Activated CD8-positive, alpha-beta memory T cell treated with anti-CD3 and anti-CD28 coated beads, Interleukin-2, amount 50 U/mL, for 24 hours (primary cell): Measurements from ENCODE around the gene SLTM.
"Not testable (repeated sequence)": the region's sequence is repeated elsewhere in the genome, so short reads cannot be mapped to it uniquely, and the experiment has no call there.

Source experiments
- DNase-seq: peaks from one replicate; pipeline ENCODE4 v3.0.0-alpha.2; 2020; ENCODE audit errors: extremely low read depth

The SLTM gene

GRCh38 chr15:58933281-58934113, at the start of gene SLTM:
Gene SLTM, minus strand, starts transcription at chr15:58933679. Its CDS starts 114 bp downstream, at chr15:58933565.
- DNase-seq, result peak; percentile 76

- DNase-seq, result no peak
Measured at GRCh38 chr15:58983261-58983660, 49.8 kb upstream of the SLTM start.

DNA sequence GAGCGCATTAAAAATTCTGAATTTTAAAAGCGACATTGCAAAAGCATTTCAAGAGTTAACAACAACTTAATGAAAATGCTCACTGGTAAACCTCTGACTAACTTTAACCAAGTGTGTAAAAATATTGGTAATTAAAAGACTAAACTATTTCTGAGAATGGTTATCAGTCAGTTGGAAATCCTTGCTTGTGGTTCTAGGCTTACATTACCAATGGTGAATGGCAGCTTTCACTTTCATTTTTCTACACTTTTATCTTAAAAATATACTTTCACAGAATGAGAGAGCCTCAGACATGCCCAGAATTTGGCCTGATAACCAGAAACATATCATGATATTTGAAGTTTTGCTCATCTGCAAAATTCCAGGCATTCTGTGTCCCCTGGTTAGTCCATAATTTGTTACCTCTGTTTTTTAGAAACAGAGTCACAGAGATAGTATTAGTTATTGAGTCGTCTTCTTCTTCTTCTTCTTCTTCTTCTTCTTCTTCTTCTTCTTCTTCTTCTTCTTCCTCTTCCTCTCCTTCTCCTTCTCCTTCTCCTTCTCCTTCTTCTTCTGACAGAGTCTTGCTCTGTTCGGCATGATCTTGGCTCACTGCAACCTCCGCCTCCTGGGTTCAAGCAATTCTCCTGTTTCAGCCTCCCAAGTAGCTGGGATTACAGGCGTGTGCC, 48.5 kb upstream of the SLTM start:
- no peak for DNase-seq

DNA sequence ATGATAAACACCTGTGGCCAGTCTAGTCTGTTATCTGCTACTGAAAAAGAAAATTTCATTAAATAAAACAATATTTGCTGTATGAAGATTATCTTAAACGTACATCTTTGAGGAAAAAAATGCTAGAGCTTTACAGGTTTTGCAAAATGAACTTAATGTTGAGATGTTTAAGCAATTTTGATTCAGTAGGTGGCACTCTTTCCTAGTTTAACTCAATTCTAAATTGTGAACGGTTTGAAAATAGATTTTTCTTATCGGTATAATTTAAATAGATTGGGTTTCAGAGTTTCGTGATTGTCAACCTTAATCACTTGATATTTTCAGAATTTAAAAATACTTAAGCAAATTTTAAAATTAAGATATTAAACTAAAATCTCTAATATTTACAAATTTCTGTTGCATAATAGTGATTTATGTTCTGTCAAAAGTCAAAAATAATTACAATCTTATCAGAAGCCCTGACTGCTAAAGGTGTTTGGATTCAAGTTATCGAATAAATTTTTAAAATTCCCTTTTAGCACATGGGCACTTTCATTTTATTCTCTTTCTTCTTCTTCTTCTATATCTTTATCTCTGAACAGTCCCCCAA, 47.0 kb upstream of the SLTM start:
- DNase-seq, result no peak

DNA sequence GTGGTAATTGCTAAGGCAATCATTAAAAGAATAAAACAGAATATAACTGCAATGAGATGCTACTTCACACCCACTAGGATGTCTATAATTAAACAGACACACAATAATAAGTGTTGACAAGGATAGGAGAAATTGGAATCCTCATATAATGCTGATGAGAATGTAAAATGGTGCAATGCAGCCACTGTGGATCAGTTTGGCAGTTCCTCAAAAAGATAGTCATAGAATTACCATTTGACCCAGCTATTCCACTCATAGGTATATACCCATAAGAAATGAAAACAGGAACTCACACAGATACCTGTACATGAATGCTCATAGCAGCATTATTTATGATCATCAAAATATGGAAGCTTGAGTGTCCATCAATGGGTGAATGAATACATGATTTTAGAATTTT, 44.4 kb upstream of the SLTM start:
- DNase-seq, result no peak

- no peak for DNase-seq
Measured at GRCh38 chr15:58967479-58967878, 34.0 kb upstream of the SLTM start.

DNA sequence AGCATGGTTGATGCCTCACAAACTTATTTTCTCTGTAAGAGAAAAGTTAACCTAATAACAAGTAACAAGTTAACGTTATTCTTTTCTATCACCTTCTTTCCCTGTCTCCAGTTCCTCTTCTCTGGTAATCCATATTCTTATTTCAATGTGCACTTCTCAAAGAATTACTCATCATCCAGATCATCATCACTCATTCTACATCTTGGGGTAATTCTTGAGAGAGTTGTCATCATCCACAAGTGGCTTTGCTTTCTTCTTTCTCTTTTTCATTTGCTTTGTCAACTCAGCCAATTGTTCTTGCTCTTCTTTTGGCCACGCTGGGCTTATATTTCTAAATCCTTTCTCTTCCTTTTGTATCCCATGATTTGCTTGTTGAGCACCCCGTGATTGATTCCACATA, 33.2 kb upstream of the SLTM start:
- no peak for DNase-seq

GRCh38 chr15:58962662-58963565, 29.4 kb upstream of the SLTM start:
- DNase-seq, result no peak

GRCh38 chr15:58962136-58962535, 28.7 kb upstream of the SLTM start:
- DNase-seq, result no peak

DNA sequence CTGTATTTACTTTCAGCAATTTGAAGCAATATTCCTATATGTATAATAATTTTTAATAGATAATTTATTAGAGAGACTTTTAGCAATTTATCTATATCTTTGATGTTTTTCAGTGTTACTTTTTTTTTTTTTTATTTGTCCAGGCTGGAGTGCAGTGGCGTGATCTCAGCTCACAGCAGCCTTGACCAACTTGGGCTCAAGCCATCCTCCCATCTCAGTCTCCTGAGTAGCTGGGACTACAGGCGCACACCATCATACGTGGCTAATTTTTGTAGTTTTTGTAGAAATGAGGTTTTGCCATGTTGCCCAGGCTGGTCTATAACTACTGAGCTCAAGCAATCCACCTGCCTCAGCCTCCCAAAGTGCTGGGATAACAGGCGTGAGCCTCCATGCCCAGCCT, 25.3 kb upstream of the SLTM start:
- DNase-seq, result no peak

GRCh38 chr15:58957101-58957973, 23.9 kb upstream of the SLTM start:
- DNase-seq, result peak; percentile 41

- DNase-seq, result no peak
Measured at GRCh38 chr15:58952751-58953150, 19.3 kb upstream of the SLTM start.

DNA sequence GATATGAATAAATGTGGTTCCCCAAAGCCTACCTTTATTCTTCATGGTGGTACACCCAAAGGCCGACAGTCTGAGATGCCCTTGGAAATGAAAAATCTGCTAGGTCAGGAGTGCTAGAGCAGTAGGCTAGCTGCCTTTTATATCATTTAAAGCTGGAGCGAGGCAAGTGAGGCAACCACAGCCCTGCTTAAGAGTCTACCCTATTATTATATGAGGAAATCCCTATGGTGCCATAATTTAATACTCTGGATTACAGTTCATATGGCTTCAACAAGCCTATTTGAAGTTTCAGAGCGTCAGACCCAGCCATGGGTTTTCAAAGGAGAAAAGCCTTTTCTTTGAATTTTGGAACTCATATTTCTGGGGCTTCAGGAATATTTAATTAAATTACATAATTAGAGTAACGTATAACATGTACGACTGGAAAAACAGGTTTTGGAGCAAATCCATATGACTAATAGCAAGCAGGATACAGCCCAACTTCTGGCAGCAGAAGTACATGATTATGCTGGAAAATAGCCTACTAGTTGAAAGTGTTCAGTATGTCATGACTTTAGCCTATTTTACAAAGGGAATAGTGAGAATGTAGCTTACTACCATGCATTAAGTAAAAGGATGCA, 18.0 kb upstream of the SLTM start:
- DNase-seq, result no peak

DNA sequence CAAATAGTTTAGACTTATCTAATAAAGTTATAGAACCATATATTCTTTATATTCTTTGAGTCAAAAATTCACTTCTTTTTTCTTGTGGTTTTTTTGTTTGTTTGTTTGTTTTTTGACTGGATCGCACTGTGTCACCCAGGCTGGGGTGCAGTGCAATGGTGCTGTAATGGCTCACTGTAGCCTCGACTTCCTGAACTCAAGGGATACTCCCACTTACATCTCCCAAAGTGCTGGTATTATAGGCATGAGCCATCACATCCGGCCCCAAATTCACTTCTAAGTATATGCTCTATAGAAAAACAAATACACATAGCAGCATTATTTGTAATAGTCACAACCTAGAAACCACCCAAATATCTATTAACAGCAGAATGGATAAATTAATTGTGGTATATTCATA, 13.7 kb upstream of the SLTM start:
- no peak for DNase-seq

DNA sequence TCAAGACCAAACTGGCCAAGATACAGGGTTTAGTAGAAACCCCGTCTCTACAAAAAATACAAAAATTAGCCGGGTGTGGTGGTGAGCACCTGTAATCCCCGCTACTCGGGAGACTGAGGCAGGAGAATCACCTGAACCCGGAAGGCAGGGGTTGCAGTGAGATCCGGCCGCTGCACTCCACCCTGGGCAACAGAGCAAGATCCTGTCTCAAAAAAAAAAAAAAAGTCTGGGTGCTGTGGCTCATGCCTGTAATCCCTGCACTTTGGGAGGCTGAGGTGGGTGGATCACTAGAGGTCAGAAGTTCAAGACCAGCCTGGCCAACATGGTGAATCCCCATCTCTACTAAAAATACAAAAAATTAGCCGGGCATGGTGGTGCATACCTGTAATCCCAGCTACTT, 1.5 kb upstream of the SLTM start:
- DNase-seq, result not testable (repeated sequence)

- no peak for DNase-seq
Measured at GRCh38 chr15:58934521-58934920, 1.0 kb upstream of the SLTM start.

GRCh38 chr15:58934114-58934447, 602 bp upstream of the SLTM start:
- no peak for DNase-seq

GRCh38 chr15:58932710-58933280, 684 bp downstream of the SLTM start:
- DNase-seq, result no peak

GRCh38 chr15:58931987-58932588, 1.4 kb downstream of the SLTM start:
- DNase-seq, result no peak

GRCh38 chr15:58929891-58930416, 3.5 kb downstream of the SLTM start:
- no peak for DNase-seq
